Measurements from ENCODE around the gene MPC1L. TPM values are rescaled to one million over a fixed set of nuclear protein-coding genes. Genes with fewer than 3 reads are reported as not detected.

The MPC1L gene
- total and polyA plus RNA-seq, 9 of the 15 experiments (the other 6 are each of a cell fraction or from before 2014, with no cell fraction given): not detected

GRCh38 chrX:40663880-40664630, 40.8 kb downstream of the MPC1L start:
- Histone ChIP-seq H3K9me1 (ENCODE audit: control insufficient read depth, insufficient read depth, low read length) (no peaks in the 10 kb centered on the region), H3K4me2 (ENCODE audit: insufficient read depth, low read length) (no peak overlapping the region), H3K9me3 (replicated peaks; ENCODE audit: control insufficient read depth, insufficient read depth, low read depth, low read length) (no peaks in the 10 kb centered on the region), H2AFZ (ENCODE audit: low read depth, low read length) (no peak overlapping the region), H3K36me3 (ENCODE audit: control insufficient read depth, insufficient read depth, low read length) (peaks cover 47% of the 10 kb centered on the region; the same call in 2 of the 3 replicates), H3K27me3 (ENCODE audit: control insufficient read depth in 2 of 2, insufficient read depth in 2 of 2, low read length in 2 of 2) (no peaks in the 10 kb centered on the region), H3K79me2 (ENCODE audit: control insufficient read depth, insufficient read depth, low read length) (no peaks in the 10 kb centered on the region), H3K27ac (ENCODE audit: extremely low read depth, low read depth, low read length) (no peak overlapping the region), H3K9ac (ENCODE audit: insufficient read depth in 1 of 2, low read depth in 2 of 2, low read length in 2 of 2) (no peak overlapping the region), H3K4me1 (replicated peaks in 1 of 2; ENCODE audit: control insufficient read depth in 2 of 2, insufficient read depth in 2 of 2, low read length in 2 of 2) (no peaks in the 10 kb centered on the region), H3K4me3 (no peak overlapping the region), H4K20me1 (replicated peaks; ENCODE audit: control insufficient read depth, insufficient read depth, low read length) (no peaks in the 10 kb centered on the region)
- TF ChIP-seq ZNF274 (IDR thresholded peaks at IDR 0.05; ENCODE audit: borderline replicate concordance, low read depth, low read length) (no peak), FOXM1 (IDR thresholded peaks at IDR 0.05; ENCODE audit: low read depth) (no peak), FOXM1 (CRISPR knock-in tag; IDR thresholded peaks at IDR 0.05; ENCODE audit: low read depth) (no peak), CBX2 (IDR thresholded peaks at IDR 0.05; ENCODE audit: insufficient read depth, low read length, poor library complexity, severe bottlenecking) (no peak), RAD21 (CRISPR knock-in tag; conservative IDR thresholded peaks at IDR 0.05 in 1 of 2, IDR thresholded peaks at IDR 0.05 in 1 of 2) (peak in 1 of 2 experiments; percentile 25; a peak in 1 of 4 replicates)
- TF ChIP-seq, protein P1, sequence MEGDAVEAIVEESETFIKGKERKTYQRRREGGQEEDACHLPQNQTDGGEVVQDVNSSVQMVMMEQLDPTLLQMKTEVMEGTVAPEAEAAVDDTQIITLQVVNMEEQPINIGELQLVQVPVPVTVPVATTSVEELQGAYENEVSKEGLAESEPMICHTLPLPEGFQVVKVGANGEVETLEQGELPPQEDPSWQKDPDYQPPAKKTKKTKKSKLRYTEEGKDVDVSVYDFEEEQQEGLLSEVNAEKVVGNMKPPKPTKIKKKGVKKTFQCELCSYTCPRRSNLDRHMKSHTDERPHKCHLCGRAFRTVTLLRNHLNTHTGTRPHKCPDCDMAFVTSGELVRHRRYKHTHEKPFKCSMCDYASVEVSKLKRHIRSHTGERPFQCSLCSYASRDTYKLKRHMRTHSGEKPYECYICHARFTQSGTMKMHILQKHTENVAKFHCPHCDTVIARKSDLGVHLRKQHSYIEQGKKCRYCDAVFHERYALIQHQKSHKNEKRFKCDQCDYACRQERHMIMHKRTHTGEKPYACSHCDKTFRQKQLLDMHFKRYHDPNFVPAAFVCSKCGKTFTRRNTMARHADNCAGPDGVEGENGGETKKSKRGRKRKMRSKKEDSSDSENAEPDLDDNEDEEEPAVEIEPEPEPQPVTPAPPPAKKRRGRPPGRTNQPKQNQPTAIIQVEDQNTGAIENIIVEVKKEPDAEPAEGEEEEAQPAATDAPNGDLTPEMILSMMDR (IDR thresholded peaks at IDR 0.05 in 2 of 3, conservative IDR thresholded peaks at IDR 0.05 in 1 of 3; ENCODE audit: insufficient read depth in 2 of 3, low read depth in 1 of 3, low read length in 3 of 3): peak in 2 of 3 experiments; percentile 37 to 43; a peak in 3 of 6 replicates
- no TSS peak for BruUV-seq (replicated peaks)
- peak; percentile 68; the same call in 2 of the 3 replicates for ATAC-seq
- ChIA-PET CTCF (ENCODE audit: low intra/inter-chr PET ratio) (interaction anchor here (1.1 kb wide), 2 partner anchors 121 to 451 kb away, joined by 4 to 5 read pairs; no protein-coding TSS in a partner anchor), POLR2A (interaction anchor here (0.6 kb wide), 1 partner anchor 671 kb away, joined by 3 read pairs; no protein-coding TSS in a partner anchor)
- WGBS (ENCODE audit: insufficient coverage, low coverage, missing lambda C conversion rate): 79% methylated on average over 6 of the region's 6 CpGs
- intact Hi-C loops (cut with micrococcal nuclease): no loop called here
- in situ Hi-C loops (cut with MboI): no loop called here
- FAIRE-seq: no peak
- DNase-seq (ENCODE audit: extremely low read depth in 1 of 4, low spot score in 3 of 4): peak in 3 of 4 experiments; percentile 7 to 15 (median 9)
